NT2/D1 (cell line): Measurements from ENCODE around the gene ANKRD53.

Experiments used
- DNase-seq: peaks from one replicate; pipeline ENCODE4 v3.0.0-alpha.2; 2011; ENCODE audit warnings: low read depth, low spot score
- H3K27me3 ChIP-seq: 2 replicates; pipeline ENCODE4 v1.6.0; 2011; ENCODE audit warnings: mild to moderate bottlenecking; ENCODE audit not compliant: insufficient read length, insufficient read depth
- H3K36me3 ChIP-seq: 2 replicates; pipeline ENCODE4 v1.6.1; 2011; ENCODE audit warnings: mild to moderate bottlenecking, low read length, mixed read lengths; ENCODE audit not compliant: insufficient read depth, insufficient read length
- H3K4me1 ChIP-seq: 2 replicates; pipeline ENCODE4 v1.5.1; 2011; ENCODE audit not compliant: insufficient read depth, insufficient read length
- H3K4me3 ChIP-seq: 2 replicates; pipeline ENCODE4 v1.5.1; 2011; ENCODE audit warnings: low read depth; ENCODE audit not compliant: insufficient read length
- H3K9ac ChIP-seq: 2 replicates; pipeline ENCODE4 v1.6.0; 2011; ENCODE audit warnings: low read depth; ENCODE audit not compliant: insufficient read length
- H3K9me3 ChIP-seq: 2 replicates; pipeline ENCODE4 v1.5.1; 2011; ENCODE audit warnings: mild to moderate bottlenecking, low read length; ENCODE audit not compliant: insufficient read depth
- SUZ12 ChIP-seq: IDR thresholded peaks from 2 replicates; pipeline ENCODE4 v1.6.1; 2011; ENCODE audit not compliant: insufficient read length, insufficient read depth; ENCODE audit errors: extremely low read depth
- YY1 ChIP-seq: IDR thresholded peaks from 2 replicates; pipeline ENCODE4 v1.6.1; 2011; ENCODE audit not compliant: insufficient read length, insufficient read depth
- ZNF274 ChIP-seq: IDR thresholded peaks from 2 replicates; pipeline ENCODE4 v1.6.1; 2011; ENCODE audit warnings: mild to moderate bottlenecking, low read depth, low read length

The ANKRD53 gene

GRCh38 chr2:70936165-70936978, 42.1 kb upstream of the ANKRD53 start:
- Histone ChIP-seq H3K27me3 (peaks cover 19% of the 10 kb centered on the region), H3K4me1 (peaks cover 35% of the 10 kb centered on the region), H3K36me3 (no peaks in the 10 kb centered on the region), H3K4me3 (no peak overlapping the region), H3K9me3 (no peaks in the 10 kb centered on the region), H3K9ac (no peak overlapping the region)
- no peak for DNase-seq
- TF ChIP-seq SUZ12 (no peak), YY1 (no peak), ZNF274 (no peak)

GRCh38 chr2:70936979-70937811, 41.2 kb upstream of the ANKRD53 start:
- Histone ChIP-seq H3K4me1 (peaks cover 35% of the 10 kb centered on the region), H3K9me3 (no peaks in the 10 kb centered on the region), H3K27me3 (peaks cover 27% of the 10 kb centered on the region), H3K36me3 (no peaks in the 10 kb centered on the region), H3K4me3 (no peak overlapping the region), H3K9ac (no peak overlapping the region)
- no peak for TF ChIP-seq SUZ12
- DNase-seq = no peak

GRCh38 chr2:70937866-70938585, 40.4 kb upstream of the ANKRD53 start:
- no peak overlapping the region for H3K9ac ChIP-seq
- H3K9me3 ChIP-seq = no peaks in the 10 kb centered on the region
- H3K27me3 ChIP-seq = peaks cover 33% of the 10 kb centered on the region
- TF ChIP-seq ZNF274 (no peak), YY1 (no peak), SUZ12 (no peak)
- DNase-seq = no peak
- H3K4me3 ChIP-seq = no peak overlapping the region
- peaks cover 36% of the 10 kb centered on the region for H3K4me1 ChIP-seq
- H3K36me3 ChIP-seq = no peaks in the 10 kb centered on the region

GRCh38 chr2:70938586-70938950, 39.9 kb upstream of the ANKRD53 start:
- Histone ChIP-seq H3K9ac (peak overlapping the region; percentile 26), H3K9me3 (no peaks in the 10 kb centered on the region), H3K36me3 (no peaks in the 10 kb centered on the region), H3K4me1 (peaks cover 41% of the 10 kb centered on the region), H3K27me3 (peaks cover 33% of the 10 kb centered on the region), H3K4me3 (no peak overlapping the region)
- no peak for DNase-seq
- TF ChIP-seq SUZ12 (no peak), ZNF274 (no peak)

GRCh38 chr2:70939001-70939838, 39.2 kb upstream of the ANKRD53 start:
- H3K4me3 ChIP-seq = no peak overlapping the region
- no peak for DNase-seq
- no peaks in the 10 kb centered on the region for H3K36me3 ChIP-seq
- peak overlapping the region; percentile 36 for H3K9ac ChIP-seq
- no peak for TF ChIP-seq ZNF274
- TF ChIP-seq SUZ12 = no peak
- no peak for TF ChIP-seq YY1
- peaks cover 42% of the 10 kb centered on the region for H3K4me1 ChIP-seq
- no peaks in the 10 kb centered on the region for H3K9me3 ChIP-seq
- H3K27me3 ChIP-seq = peaks cover 33% of the 10 kb centered on the region

GRCh38 chr2:70939839-70940580, 38.4 kb upstream of the ANKRD53 start:
- no peaks in the 10 kb centered on the region for H3K9me3 ChIP-seq
- peaks cover 33% of the 10 kb centered on the region for H3K27me3 ChIP-seq
- no peak overlapping the region for H3K4me3 ChIP-seq
- no peak overlapping the region for H3K9ac ChIP-seq
- peaks cover 39% of the 10 kb centered on the region for H3K4me1 ChIP-seq
- no peaks in the 10 kb centered on the region for H3K36me3 ChIP-seq
- no peak for TF ChIP-seq YY1
- TF ChIP-seq SUZ12 = no peak
- TF ChIP-seq ZNF274 = no peak
- DNase-seq = no peak
